Psoas muscle (tissue), 8 donors: ENCODE data around the gene ADAMTS1. TPM values are rescaled to one million over a fixed set of nuclear protein-coding genes. Genes with fewer than 3 reads are reported as not detected.

Experiments used
- ATAC-seq, 4 donors: fragments of 200-7000 bp; cut with Tn5 transposase; one replicate each; pipeline ENCODE4 v1.9.1; 2020; ENCODE audit warnings: moderate library complexity in 3 of 4, mild to moderate bottlenecking in 2 of 4
- DNase-seq, 2 donors: peaks; one replicate each; pipeline ENCODE4 v3.0.0-alpha.2; 2020
- H3K27ac ChIP-seq: fragments of 200-600 bp; one replicate; pipeline ENCODE4 v1.8.0; 2022
- H3K27me3 ChIP-seq, 3 donors: fragments of 200-600 bp in 1 of 3; one replicate each; pipeline versions ENCODE4 v1.6.1 to v1.8.0; 2013 to 2022; ENCODE audit warnings: low read length in 2 of 3, mild to moderate bottlenecking in 2 of 3, moderate library complexity in 1 of 3; ENCODE audit not compliant: insufficient read depth in 3 of 3
- H3K36me3 ChIP-seq, 2 donors: fragments of 200-600 bp in 1 of 2; one replicate each; pipeline versions ENCODE4 v1.6.1 to v1.8.0; 2013 to 2022; ENCODE audit warnings: low read depth in 1 of 2, mild to moderate bottlenecking in 1 of 2, moderate library complexity in 1 of 2; ENCODE audit not compliant: insufficient read depth in 1 of 2
- H3K4me1 ChIP-seq: fragments of 200-600 bp; one replicate; pipeline ENCODE4 v1.8.0; 2022
- H3K4me3 ChIP-seq: fragments of 200-600 bp; one replicate; pipeline ENCODE4 v1.8.0; 2022; ENCODE audit warnings: mild to moderate bottlenecking
- H3K9me3 ChIP-seq: fragments of 200-600 bp; one replicate; pipeline ENCODE4 v1.8.0; 2022
- CTCF ChIP-seq: fragments of 200-600 bp; IDR thresholded peaks from one replicate; pipeline ENCODE4 v1.8.0; 2022; ENCODE audit warnings: antibody characterized with exemption
- WGBS, 3 donors: extraction: QIAGEN DNeasy Blood & Tissue Kit; methylation state at CpG; one replicate each; pipeline versions ENCODE4 v1.1.6 to v1.1.7; 2013; 5-methylcytosine and 5-hydroxymethylcytosine counted together
- intact Hi-C, 2 donors: fragments of 100-400 bp; cut with DNase I; formaldehyde crosslinking; loops; one replicate each; pipeline versions ENCODE4 v1.11.0 to v1.14.2; 2022
- polyA plus RNA-seq, 3 donors: library from polyadenylated mRNA; stranded (reverse); fragments of 200-250 nt; gene quantifications; one replicate each; pipeline ENCODE4 v1.2.3, GENCODE V29; 2013
- total RNA-seq, 4 donors: library from RNA; stranded (reverse); fragmentation: NEBNext Ultra II Directional in 2 of 4; extraction: Animal tissue kit (Norgen Biotek cat#: 25700) in 2 of 4; gene quantifications; one replicate each; pipeline versions ENCODE4 v1.2.1 to v1.2.4, GENCODE V29; 2021 to 2023
- donor health status: healthy with polysubstance abuse.
- donor health status: DM: no; HTN: no; CAD: no; lungs with moderate emphysema.
- donor health status: Bipolar disorder and iron deficiency.
- donor health status: healthy.
- donor health status: DM: yes; HTN: yes; CAD: no.
- donor health status: DM: no; HTN: no; CAD: no.
- donor health status: DM: no; HTN: no; CAD: no.
- donor health status: DM: yes; HTN: yes; CAD: no.

The ADAMTS1 gene
- total and polyA plus RNA-seq, 7 donors, result 12.2 to 70.3 (median 32.0) TPM

- no peak for ATAC-seq
- Histone ChIP-seq H3K27me3 (no peaks in the 10 kb centered on the region), H3K4me3 (no peak overlapping the region), H3K36me3 (no peaks in the 10 kb centered on the region), H3K4me1 (peaks cover 6% of the 10 kb centered on the region), H3K9me3 (no peaks in the 10 kb centered on the region), H3K27ac (no peak overlapping the region)
- no peak for DNase-seq
- no peak for TF ChIP-seq CTCF
- WGBS, 3 donors, result 61 to 74% (median 65%) methylated on average over 5 of the region's 5 CpGs
- intact Hi-C loops, result no loop called here
Observed at GRCh38 chr21:26804895-26805609, 40.2 kb downstream of the ADAMTS1 start.

GRCh38 chr21:26801498-26801897, 43.7 kb downstream of the ADAMTS1 start:
- H3K9me3 ChIP-seq, result no peaks in the 10 kb centered on the region
- DNase-seq, result no peak
- peaks cover 6% of the 10 kb centered on the region for H3K4me1 ChIP-seq
- ATAC-seq, result no peak
- H3K36me3 ChIP-seq, result no peaks in the 10 kb centered on the region
- peak overlapping the region; percentile 22 for H3K4me3 ChIP-seq
- no peak for TF ChIP-seq CTCF
- no peaks in the 10 kb centered on the region for H3K27me3 ChIP-seq
- intact Hi-C loops, result no loop called here
- WGBS, 3 donors, result 38 to 55% (median 44%) methylated on average over 1 of the region's 1 CpG
- peak overlapping the region; percentile 70 for H3K27ac ChIP-seq

DNA sequence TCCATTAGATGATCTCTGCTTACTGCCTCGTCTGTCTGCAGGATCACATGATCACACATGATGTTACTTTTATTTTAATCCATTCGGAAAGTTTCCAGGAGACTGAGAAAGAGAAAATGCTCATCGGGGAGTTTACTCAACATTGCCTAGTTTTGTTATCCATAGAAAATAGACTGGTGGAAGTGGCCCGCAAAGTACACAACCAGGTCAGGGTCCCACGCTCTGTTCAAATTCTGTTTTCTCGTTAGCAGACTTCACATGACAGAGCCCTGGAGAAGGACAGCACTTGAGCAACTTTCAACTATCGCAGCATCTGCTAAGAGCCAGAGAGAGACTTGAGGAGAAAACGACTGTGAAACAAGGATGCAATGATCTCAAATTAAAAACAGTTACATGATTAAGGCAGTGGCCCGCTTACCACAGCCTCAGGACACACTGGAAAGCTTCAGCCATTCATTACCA, 44.2 kb downstream of the ADAMTS1 start:
- no peak for TF ChIP-seq CTCF
- H3K9me3 ChIP-seq, result no peaks in the 10 kb centered on the region
- intact Hi-C loops, result no loop called here
- WGBS, 3 donors, result 33 to 53% (median 33%) methylated on average over 9 of the region's 9 CpGs
- peak overlapping the region; percentile 70 for H3K27ac ChIP-seq
- ATAC-seq, result peak; percentile 46 to 64 (median 53)
- DNase-seq, result no peak
- peaks cover 6% of the 10 kb centered on the region for H3K4me1 ChIP-seq
- no peaks in the 10 kb centered on the region for H3K36me3 ChIP-seq
- peak overlapping the region; percentile 22 for H3K4me3 ChIP-seq
- no peaks in the 10 kb centered on the region for H3K27me3 ChIP-seq

GRCh38 chr21:26800455-26800854, 44.8 kb downstream of the ADAMTS1 start:
- no peak overlapping the region for H3K4me3 ChIP-seq
- no peak for TF ChIP-seq CTCF
- intact Hi-C loops, result no loop called here
- H3K27ac ChIP-seq, result peak overlapping the region; percentile 51
- H3K27me3 ChIP-seq, result no peaks in the 10 kb centered on the region
- no peak for ATAC-seq
- H3K4me1 ChIP-seq, result peaks cover 6% of the 10 kb centered on the region
- no peak for DNase-seq
- 97 to 99% (median 98%) methylated on average over 2 of the region's 2 CpGs for WGBS, 3 donors
- no peaks in the 10 kb centered on the region for H3K9me3 ChIP-seq
- no peaks in the 10 kb centered on the region for H3K36me3 ChIP-seq

DNA sequence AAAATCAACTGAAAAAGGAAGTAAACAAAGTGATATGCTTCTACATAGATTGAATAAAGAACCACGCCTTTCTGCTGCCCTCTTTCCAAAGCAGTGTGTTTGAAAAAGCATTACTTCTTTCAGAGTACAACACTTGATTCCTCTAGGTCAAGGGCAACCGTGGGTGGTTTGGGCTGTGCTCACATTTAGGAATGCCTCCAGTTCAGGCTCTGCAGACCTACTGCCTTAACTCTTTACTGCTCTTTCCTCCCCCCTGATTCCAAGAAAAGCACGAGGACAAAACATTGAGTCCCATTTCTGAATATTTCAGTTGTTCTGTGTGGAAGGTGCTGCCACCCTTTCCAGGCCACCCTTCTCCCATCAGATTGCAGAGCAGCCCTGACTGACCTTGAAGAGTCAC, 45.2 kb downstream of the ADAMTS1 start:
- no peaks in the 10 kb centered on the region for H3K27me3 ChIP-seq
- H3K4me1 ChIP-seq, result peaks cover 6% of the 10 kb centered on the region
- no peak for TF ChIP-seq CTCF
- ATAC-seq (no peak), DNase-seq (no peak)
- 55 to 69% (median 58%) methylated on average over 3 of the region's 3 CpGs for WGBS, 3 donors
- no peaks in the 10 kb centered on the region for H3K9me3 ChIP-seq
- no peak overlapping the region for H3K4me3 ChIP-seq
- H3K36me3 ChIP-seq, result no peaks in the 10 kb centered on the region
- peak overlapping the region; percentile 51 for H3K27ac ChIP-seq
- intact Hi-C loops, result no loop called here
